HG03060 (cell line): Measurements from ENCODE around the gene ROBO4.

ENCODE experiments used
- ATAC-seq: cut with Tn5 transposase; IDR thresholded peaks from one replicate; pipeline ENCODE4 v1.9.1; 2021; ENCODE audit warnings: low read depth, moderate number of reproducible peaks; ENCODE audit not compliant: unreplicated experiment

ROBO4 gene

GRCh38 chr11:124875943-124876817 is 21.5 kb downstream of the ROBO4 start:
- ATAC-seq, result peak; percentile 59

DNA sequence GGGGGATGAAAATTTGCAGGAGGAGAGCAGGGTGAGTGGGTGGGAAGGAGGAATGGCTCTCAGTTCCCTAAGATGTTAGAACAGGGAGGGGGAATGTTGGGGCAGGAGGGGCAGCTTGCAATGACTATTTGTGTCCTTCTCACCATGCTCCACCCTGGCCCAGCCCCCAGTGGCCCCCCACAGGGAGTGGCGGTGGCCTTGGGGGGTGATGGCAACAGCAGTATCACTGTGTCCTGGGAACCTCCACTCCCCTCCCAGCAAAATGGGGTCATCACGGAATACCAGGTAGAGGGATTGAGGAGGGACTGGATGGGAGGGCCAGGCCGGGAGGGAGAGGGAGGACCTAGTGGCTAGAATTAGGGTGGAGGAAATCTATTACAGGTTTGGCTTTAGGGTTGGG is 22.3 kb downstream of the ROBO4 start:
- no peak for ATAC-seq

DNA sequence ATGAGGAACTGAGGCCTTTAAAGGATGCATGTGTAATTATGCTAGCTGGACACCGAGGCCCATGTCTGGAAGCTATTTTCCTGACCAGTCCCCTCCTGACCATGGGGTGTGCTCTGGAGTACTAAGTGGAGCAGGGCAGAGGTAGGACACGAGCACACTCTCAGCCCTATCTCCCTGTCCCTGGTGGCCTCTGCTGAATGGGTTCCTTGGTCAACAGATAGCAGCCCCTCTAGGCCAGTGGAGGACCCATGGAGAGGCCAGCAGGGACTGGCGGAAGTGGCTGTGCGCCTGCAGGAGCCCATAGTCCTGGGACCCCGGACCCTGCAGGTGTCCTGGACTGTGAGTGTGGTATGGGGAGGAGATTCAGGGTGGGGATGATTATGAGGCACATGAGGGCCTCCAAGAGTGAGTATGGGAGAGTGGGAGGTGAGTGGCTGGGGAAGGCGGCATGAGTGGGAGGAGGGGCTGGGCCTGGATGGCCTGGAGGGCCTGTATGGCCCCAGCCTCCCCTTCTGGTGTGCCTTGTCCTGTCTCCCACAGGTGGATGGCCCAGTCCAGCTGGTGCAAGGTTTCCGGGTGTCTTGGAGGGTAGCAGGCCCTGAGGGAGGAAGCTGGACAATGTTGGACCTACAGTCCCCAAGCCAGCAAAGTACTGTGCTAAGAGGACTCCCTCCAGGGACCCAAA is 23.0 kb downstream of the ROBO4 start:
- ATAC-seq, result no peak

DNA sequence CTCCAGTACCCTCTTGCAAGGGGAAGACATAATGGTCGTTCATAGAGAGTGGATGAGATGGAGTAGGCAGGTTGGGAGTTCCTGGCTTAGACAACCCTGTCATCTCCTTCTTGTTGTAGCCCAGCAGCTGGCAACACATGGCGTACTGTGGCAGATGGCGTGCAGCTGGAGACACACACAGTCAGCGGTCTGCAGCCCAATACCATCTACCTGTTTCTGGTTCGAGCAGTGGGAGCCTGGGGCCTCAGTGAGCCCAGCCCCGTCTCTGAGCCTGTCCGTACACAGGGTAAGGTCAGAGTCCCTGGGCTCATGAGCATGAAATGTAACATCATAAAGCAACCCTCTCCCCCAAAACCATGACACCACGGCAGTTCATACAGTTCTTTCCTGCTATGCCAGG is 23.7 kb downstream of the ROBO4 start:
- no peak for ATAC-seq

DNA sequence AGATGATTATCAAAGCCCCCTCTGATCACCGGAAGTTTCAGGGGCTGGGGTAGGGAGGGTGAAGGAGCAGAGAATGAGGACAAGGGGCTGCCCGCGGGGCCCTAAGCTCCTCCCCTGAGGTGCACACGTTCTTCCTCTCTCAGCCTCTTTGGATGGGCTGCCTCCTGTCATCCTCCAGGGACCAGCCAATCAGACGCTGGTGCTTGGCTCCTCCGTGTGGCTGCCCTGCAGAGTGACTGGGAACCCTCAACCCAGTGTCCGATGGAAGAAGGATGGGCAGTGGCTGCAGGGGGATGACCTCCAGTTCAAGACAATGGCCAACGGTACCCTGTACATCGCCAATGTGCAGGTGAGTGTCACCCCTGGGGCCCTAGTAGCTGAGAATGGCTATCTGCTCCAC is 24.9 kb downstream of the ROBO4 start:
- ATAC-seq, result no peak

- ATAC-seq, result no peak
These were observed 25.4 kb downstream of the ROBO4 start for GRCh38 chr11:124872280-124872679.

DNA sequence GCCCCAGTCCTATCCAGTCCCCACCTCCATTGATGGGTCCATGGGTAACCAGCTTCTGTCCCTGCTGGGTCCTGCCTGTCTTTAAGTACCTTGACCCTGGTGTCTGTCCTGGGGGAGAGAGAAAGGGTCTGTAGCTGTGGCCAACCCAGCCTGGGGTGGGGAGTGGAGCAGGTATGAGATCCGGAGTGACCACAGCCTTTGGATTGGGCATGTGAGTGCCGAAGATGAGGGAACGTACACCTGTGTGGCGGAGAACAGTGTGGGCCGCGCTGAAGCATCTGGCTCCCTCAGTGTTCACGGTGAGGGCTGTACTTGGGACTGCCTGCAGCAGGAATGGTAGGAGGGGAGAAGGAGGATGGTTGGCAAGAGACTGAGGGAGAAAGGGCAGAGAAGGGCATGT is 27.2 kb downstream of the ROBO4 start:
- ATAC-seq, result no peak

DNA sequence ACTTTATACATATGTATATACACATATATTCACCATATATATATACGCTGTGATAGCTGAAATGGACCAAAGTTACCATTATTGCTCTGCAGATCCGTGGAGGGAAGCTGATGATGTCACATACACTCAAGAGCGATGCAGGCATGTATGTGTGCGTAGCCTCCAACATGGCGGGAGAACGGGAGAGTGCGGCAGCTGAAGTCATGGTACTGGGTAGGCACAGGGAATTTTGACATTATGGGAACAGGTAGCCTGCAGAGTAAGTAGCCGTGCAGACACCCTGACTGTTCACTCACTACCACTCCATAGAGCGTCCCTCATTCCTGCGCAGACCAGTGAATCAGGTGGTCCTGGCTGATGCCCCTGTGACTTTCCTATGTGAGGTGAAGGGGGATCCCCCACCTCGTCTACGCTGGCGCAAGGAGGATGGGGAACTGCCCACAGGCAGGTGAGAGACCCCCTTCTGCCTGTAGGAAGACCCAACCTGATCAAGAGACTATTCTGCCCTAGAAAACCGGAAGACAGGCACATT is 27.7 kb downstream of the ROBO4 start:
- no peak for ATAC-seq

- ATAC-seq, result no peak
These were observed 28.3 kb downstream of the ROBO4 start for GRCh38 chr11:124869331-124869730.

DNA sequence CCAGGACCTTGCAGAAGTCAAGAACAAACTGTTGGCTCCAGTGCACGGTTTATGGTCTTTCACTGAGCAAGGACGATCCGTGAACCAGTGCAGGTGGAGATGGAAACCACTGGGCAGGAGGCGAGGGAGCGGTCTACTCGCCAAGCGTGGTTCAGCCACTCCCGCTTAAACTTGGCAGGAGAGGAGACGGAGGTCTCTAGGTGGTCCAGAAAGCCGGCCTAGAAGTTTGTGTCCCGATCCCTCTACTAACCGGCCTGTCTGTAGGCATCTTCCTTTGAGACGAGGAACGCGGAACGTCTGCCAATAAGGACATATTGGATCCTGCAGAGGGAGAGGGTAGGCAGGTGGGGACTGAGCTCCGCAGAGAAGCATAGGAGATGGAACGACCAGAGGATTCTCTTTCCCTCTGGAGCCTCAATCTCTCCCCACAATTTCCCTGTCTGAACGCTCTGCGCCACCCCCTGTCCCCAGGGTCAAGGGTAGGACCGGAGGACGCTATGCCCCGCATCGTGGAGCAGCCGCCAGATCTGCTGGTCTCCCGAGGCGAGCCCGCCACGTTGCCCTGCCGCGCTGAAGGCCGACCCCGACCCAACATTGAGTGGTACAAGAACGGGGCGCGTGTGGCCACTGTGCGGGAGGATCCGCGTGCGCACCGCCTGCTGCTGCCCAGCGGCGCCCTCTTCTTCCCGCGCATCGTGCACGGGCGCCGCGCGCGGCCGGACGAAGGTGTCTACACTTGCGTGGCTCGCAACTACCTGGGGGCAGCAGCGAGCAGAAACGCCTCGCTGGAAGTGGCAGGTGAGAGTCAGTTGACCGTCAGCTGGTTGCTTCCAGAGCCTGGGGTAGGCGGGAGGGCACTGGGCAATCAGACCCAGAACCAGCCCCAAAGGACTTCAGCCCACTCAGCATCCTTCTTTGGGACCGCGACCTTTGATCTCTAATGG is 29.1 kb downstream of the ROBO4 start:
- no peak for ATAC-seq

DNA sequence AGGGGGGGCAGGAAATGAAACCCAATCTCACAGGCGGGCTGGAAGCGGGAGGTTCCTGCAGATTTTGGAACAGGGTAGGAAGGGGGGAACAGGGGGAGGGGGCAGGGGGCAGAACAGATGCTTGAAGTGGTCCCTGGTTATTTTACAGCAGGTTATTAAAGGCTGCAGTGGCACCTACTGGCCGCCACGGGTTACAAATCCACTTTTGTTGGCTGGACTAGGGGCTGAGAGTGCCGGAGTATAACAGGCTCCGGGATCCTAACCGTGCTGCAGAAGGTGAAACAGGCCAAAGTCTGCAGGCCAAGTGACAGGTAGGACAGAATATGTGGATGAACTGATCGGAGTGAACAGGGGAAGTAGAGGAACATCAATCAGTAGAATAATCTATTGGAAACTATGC is 30.0 kb downstream of the ROBO4 start:
- no peak for ATAC-seq

DNA sequence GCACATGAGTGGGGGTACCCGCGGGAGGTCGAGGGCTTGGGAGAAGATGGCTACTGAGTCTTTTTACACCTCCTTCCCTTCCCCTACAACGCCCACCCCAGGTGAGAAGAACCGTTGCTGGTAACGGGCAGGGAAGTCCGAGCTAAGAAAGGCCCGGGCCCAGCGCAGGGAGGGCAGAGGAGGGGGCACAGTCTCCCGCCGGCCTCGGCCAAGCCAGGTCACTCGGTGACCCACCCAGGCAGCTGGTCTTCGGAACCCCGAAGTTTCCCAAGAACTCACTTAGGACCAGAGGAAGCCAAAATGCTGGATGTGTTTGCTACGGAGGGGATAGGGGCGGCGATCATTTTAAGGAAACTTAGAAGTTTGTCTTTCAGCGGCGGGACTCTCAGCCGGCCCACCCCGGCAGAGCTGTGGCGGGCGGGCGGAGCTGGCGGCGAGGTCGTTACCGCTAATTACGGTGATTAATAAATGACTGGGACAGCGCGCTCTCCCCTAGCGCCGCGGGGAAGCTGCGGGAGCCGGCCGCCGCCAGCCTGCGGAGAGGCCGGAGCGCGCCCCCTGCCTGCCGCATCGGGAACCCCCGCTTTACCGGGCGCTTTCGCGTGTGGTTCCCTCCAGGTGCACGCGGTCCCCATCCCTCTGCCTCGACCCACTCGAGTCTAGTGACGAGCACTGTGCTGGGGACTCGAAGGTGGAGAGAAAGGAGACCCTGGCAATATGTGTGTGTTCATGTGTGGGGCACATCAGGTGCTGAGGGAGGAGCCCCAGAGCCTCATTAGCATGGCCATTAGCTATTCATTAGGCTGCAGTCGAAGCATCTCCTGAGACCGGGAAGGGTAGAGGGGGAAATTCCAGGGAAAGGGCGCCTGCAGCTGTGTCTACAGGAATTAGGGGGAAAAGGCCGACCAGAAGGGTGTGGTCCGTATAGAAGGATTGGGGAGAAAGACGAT is 31.5 kb downstream of the ROBO4 start:
- no peak for ATAC-seq

- no peak for ATAC-seq
These were observed 32.3 kb downstream of the ROBO4 start, which contains the start of gene ROBO3 for GRCh38 chr11:124865181-124865901. Gene ROBO3 (plus strand): TSS chr11:124865432. CDS start chr11:124865578, 146 bp downstream.

DNA sequence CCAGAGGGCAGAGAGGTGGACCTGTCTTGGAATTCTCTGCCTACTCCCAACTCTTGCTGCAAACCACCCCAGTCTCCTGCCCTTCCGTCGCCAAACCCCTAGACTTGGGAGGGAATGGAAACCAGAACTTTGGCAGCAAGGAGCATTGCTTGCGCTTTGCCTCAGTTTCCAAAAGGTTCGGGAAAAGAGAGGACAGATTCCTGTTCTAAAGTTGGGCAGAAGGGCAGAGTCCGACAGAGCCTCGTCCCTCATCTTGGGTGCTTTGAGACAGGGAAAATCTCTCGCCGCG is 32.8 kb downstream of the ROBO4 start:
- no peak for ATAC-seq

DNA sequence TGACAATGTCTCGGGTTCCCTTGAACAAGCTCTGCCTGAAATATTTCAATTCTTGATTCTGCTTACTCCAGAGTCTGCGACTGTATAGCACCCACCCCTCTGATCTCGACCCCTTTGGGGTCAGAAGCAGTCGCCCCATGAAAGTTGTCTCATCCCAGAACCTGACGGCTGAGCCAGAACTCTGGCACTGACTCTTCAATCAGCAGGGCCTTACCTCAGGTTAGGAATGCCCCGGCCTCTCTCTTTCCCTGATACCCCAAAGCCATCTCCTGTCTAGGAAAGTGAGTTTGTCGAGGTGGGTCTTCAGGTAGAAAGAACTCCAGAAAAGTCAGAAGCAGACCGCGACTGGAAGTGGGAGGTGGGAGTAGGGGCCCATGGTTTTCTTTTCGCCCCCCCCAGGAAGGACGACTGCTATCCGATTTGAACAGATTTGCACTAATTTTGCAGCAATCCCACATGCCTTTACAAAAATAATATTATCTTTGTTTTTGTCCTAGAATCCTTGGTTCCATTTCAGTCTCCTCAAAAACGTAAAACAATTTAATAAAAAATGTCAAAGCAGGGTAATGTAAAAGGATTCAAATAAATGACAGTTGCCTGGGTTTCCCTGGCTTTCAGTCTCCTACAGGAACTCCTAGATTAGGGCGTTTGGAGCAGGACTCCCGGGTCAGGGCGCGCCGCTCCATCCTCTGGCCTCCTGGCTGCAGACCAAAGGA is 33.3 kb downstream of the ROBO4 start:
- no peak for ATAC-seq

DNA sequence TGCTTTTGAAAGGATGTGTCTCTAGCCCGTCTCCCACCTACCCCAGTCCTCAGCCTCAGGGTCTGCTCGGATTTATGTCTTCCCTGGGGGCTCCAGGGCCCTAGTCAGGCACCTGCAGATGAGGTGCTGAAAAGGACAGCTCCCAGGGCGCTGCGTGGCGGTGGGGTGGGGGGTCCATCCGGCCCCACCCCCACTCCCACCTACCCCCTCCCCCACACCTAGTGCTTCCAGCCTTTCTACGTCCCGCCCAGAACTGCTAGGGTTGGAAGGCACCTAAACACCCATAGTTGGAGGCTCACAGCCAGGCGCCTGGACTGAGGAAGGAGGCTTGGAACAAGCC is 33.9 kb downstream of the ROBO4 start:
- no peak for ATAC-seq

DNA sequence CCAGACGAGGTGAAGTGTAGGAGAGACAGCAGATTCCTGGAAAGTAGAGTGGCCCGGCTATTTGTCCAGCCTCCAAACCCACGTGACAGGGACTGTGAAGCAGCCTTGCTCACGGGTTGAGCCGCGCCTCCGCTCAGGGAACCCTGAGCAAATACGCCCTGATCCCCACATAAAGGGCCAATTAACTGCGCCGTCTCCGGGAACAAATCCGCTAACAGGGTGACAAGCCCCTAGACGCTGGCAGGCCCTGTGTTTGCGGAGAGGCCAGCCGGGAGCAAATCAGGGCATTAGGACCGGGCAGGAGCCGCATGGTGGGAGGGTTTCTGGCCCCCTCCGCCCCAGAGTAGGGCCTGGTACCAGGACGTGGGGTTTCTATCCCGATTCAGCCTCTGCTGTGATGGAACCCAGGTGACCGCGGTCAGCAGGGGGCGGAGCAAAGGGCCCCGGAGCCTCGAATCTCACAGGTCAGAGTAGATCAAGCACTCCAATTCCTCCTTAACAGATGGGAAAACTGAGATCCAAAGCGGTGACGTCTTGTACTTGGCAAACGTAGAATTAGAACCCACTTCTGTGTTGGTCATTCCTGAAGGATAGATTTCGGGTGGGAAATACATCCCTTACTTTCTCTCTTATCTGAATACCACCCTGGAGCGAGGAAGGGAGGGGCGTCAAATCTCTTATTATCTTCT is 34.4 kb downstream of the ROBO4 start:
- ATAC-seq, result no peak

GRCh38 chr11:124861670-124862069 is 36.0 kb downstream of the ROBO4 start:
- ATAC-seq, result no peak
